Transverse colon (tissue), 4 donors: ENCODE data around the gene SLC6A17. TPM values are rescaled to one million over a fixed set of nuclear protein-coding genes. Genes with fewer than 3 reads are reported as not detected.

Experiments
- DNase-seq: peaks from one replicate; pipeline ENCODE4 v3.0.0-alpha.2; 2019
- H3K27ac ChIP-seq, 4 donors: fragments of 200-600 bp; sonication (generic); 2 replicates each; pipeline ENCODE4 v1.5.1; 2016 to 2018; ENCODE audit warnings: inconsistent platforms in 4 of 4
- H3K27me3 ChIP-seq: fragments of 200-600 bp; sonication (generic); 2 replicates; pipeline ENCODE4 v1.5.1; 2017; ENCODE audit warnings: inconsistent platforms
- H3K36me3 ChIP-seq, 4 donors: fragments of 200-600 bp; sonication (generic); 2 replicates each; pipeline ENCODE4 v1.5.1; 2017 to 2019; ENCODE audit warnings: inconsistent platforms in 4 of 4
- H3K4me1 ChIP-seq, 4 donors: fragments of 200-600 bp; sonication (generic); 2 replicates each; pipeline ENCODE4 v1.5.1; 2017 to 2020; ENCODE audit warnings: inconsistent platforms in 4 of 4
- H3K4me3 ChIP-seq, 4 donors: fragments of 200-600 bp; sonication (generic); 1 replicate in 1 of 4; 2 replicates in 3 of 4; pipeline versions ENCODE4 v1.5.1 to v1.6.1; 2017 to 2019; ENCODE audit warnings: inconsistent platforms in 4 of 4
- H3K9me3 ChIP-seq, 2 donors: fragments of 200-600 bp; sonication (generic); 2 replicates each; pipeline ENCODE4 v1.5.1; 2017 to 2019; ENCODE audit warnings: inconsistent platforms in 2 of 2
- CTCF ChIP-seq, 5 experiments: fragments of 200-600 bp in 3 of 5; fragments of 450-650 bp in 2 of 5; sonication (generic) in 3 of 5; IDR thresholded peaks; 1 replicate in 2 of 5; 2 replicates in 3 of 5; pipeline ENCODE4 v1.5.1; 2016 to 2017; ENCODE audit warnings: antibody characterized with exemption in 5 of 5, inconsistent platforms in 3 of 5, mild to moderate bottlenecking in 2 of 5, moderate library complexity in 1 of 5
- EP300 ChIP-seq: sonication (generic); formaldehyde crosslinking; IDR thresholded peaks from one replicate; pipeline ENCODE4 v1.6.1; 2017; ENCODE audit warnings: antibody characterized with exemption, low read depth
- POLR2A ChIP-seq: fragments of 450-650 bp; IDR thresholded peaks from one replicate; pipeline ENCODE4 v1.6.1; 2016; ENCODE audit warnings: antibody characterized with exemption, mild to moderate bottlenecking, moderate library complexity
- POLR2AphosphoS5 ChIP-seq, 3 donors: sonication (generic); formaldehyde crosslinking; IDR thresholded peaks; one replicate each; pipeline ENCODE4 v1.6.1; 2016; ENCODE audit warnings: antibody characterized with exemption in 3 of 3
- WGBS, 2 donors: methylation state at CpG; one replicate each; pipeline ENCODE4 v1.1.5; 2018; ENCODE audit warnings: low coverage in 1 of 2; 5-methylcytosine and 5-hydroxymethylcytosine counted together
- in situ Hi-C, 4 donors: fragments of 200-750 bp; cut with MboI; loops; one replicate each; pipeline versions ENCODE4 v1.15.0 to v1.15.1; 2017; ENCODE audit warnings: low sequenced_read_pairs in 3 of 4, low pct_ligation_motif_present in 1 of 4, low pct_unique_long_range_greater_than_20kb in 1 of 4
- intact Hi-C: fragments of 100-400 bp; cut with DNase I; formaldehyde crosslinking; loops from one replicate; pipeline ENCODE4 v1.15.1; 2023; ENCODE audit warnings: low total_unique reads
- total RNA-seq, 4 donors: library from RNA; depleted of rRNA; stranded (reverse); fragments of >200 nt; gene quantifications; one replicate each; pipeline ENCODE4 v1.1.0, GENCODE V29; 2016

Gene SLC6A17
- total RNA-seq, 4 donors from 2014 or later = under 0.01 to 0.37 (median 0.14) TPM; not detected in 1

GRCh38 chr1:110197905-110198629, 47.8 kb downstream of the SLC6A17 start:
- no peaks in the 10 kb centered on the region for H3K27me3 ChIP-seq
- intact Hi-C loops = no loop called here
- no peaks in the 10 kb centered on the region for H3K36me3 ChIP-seq
- H3K27ac ChIP-seq = no peak overlapping the region
- in situ Hi-C loops = loop anchor here in 1 of 4 donors (5.0 kb wide), 1 partner anchor 264 kb away; no protein-coding TSS in a partner anchor
- H3K9me3 ChIP-seq = no peaks in the 10 kb centered on the region
- 93% methylated on average over 23 of the region's 23 CpGs; no CpG with 5 or more reads in 1 of the 2 donors for WGBS, 2 donors
- H3K4me1 ChIP-seq = peaks cover 0 to 3% (median 0%) of the 10 kb centered on the region in 4 donors
- DNase-seq = no peak
- no peak overlapping the region for H3K4me3 ChIP-seq
- TF ChIP-seq CTCF (IDR thresholded peaks at IDR 0.05) = no peak
- TF ChIP-seq POLR2AphosphoS5 (IDR thresholded peaks at IDR 0.05) = no peak
- TF ChIP-seq POLR2A = no peak
- TF ChIP-seq EP300 = no peak

GRCh38 chr1:110198746-110199145, 48.5 kb downstream of the SLC6A17 start:
- intact Hi-C loops (no loop called here), in situ Hi-C loops (loop anchor here in 1 of 4 donors (5.0 kb wide), 1 partner anchor 264 kb away; no protein-coding TSS in a partner anchor)
- Histone ChIP-seq H3K36me3 (no peaks in the 10 kb centered on the region), H3K27ac (no peak overlapping the region), H3K9me3 (no peaks in the 10 kb centered on the region), H3K4me1 (peaks cover 0 to 10% (median 0%) of the 10 kb centered on the region in 4 donors), H3K4me3 (no peak overlapping the region), H3K27me3 (no peaks in the 10 kb centered on the region)
- DNase-seq = no peak
- 90% methylated on average over 2 of the region's 2 CpGs; no CpG with 5 or more reads in 1 of the 2 donors for WGBS, 2 donors
- TF ChIP-seq POLR2AphosphoS5 (IDR thresholded peaks at IDR 0.05) = no peak
- TF ChIP-seq CTCF (IDR thresholded peaks at IDR 0.05) = no peak
- TF ChIP-seq EP300 = no peak
- no peak for TF ChIP-seq POLR2A

GRCh38 chr1:110200190-110200589, 49.9 kb downstream of the SLC6A17 start:
- H3K27me3 ChIP-seq = no peaks in the 10 kb centered on the region
- no peak overlapping the region for H3K4me3 ChIP-seq
- 39 to 44% methylated on average over 2 of the region's 2 CpGs for WGBS, 2 donors
- H3K9me3 ChIP-seq = no peaks in the 10 kb centered on the region
- no peak for DNase-seq
- intact Hi-C loops (no loop called here), in situ Hi-C loops (loop anchor here (5.0 to 10.0 kb wide), 6 partner anchors 107 to 262 kb away; partner anchors contain the start of gene PROK1 (in 1 of the 4))
- peaks cover 0 to 12% (median 0%) of the 10 kb centered on the region in 4 donors for H3K4me1 ChIP-seq
- no peaks in the 10 kb centered on the region for H3K36me3 ChIP-seq
- TF ChIP-seq POLR2AphosphoS5 (IDR thresholded peaks at IDR 0.05) (no peak), POLR2A (no peak), CTCF (IDR thresholded peaks at IDR 0.05) (no peak), EP300 (no peak)
- no peak overlapping the region for H3K27ac ChIP-seq

- no peak for DNase-seq
- no peak overlapping the region for H3K4me3 ChIP-seq
- WGBS, 2 donors = 78 to 80% methylated on average over 1 to 14 of the region's 14 CpGs
- H3K36me3 ChIP-seq = no peaks in the 10 kb centered on the region
- intact Hi-C loops (no loop called here), in situ Hi-C loops (loop anchor here (5.0 to 10.0 kb wide), 6 partner anchors 107 to 262 kb away; partner anchors contain the start of gene PROK1 (in 1 of the 4))
- H3K9me3 ChIP-seq = no peaks in the 10 kb centered on the region
- no peak for TF ChIP-seq CTCF (IDR thresholded peaks at IDR 0.05)
- TF ChIP-seq EP300 = no peak
- no peaks in the 10 kb centered on the region for H3K27me3 ChIP-seq
- peaks cover 0 to 12% (median 0%) of the 10 kb centered on the region in 4 donors for H3K4me1 ChIP-seq
- no peak overlapping the region for H3K27ac ChIP-seq
Measured at GRCh38 chr1:110200666-110201065, 50.4 kb downstream of the SLC6A17 start.
